PC-9 (cell line): Measurements from ENCODE around the gene SNPH. TPM values are rescaled to one million over a fixed set of nuclear protein-coding genes. Genes with fewer than 3 reads are reported as not detected.

Source experiments
- BruUV-seq: library from RNA; stranded (reverse); fragments of 400-500 nt; replicated peaks from 2 replicates; lab custom pipeline; 2021; lab: Mats Ljungman, UMichigan
- CTCF ChIA-PET: fragments of 300-600 bp; sonication (Branson Sonifier 250); formaldehyde crosslinking; loops from one replicate; lab custom pipeline; 2022; ENCODE audit warnings: antibody characterized with exemption; lab: Charles Lee
- POLR2A ChIA-PET: fragments of 300-600 bp; sonication (Branson Sonifier 250); formaldehyde crosslinking; loops from one replicate; lab custom pipeline; 2022; ENCODE audit warnings: antibody characterized with exemption; ENCODE audit not compliant: unreplicated experiment; lab: Charles Lee
- DNase-seq, 2 experiments: peaks; one replicate each; pipeline versions ENCODE4 v3.0.0 to v3.0.0-alpha.2; 2015 to 2022; ENCODE audit warnings: mixed read lengths in 1 of 2
- H2AFZ ChIP-seq: fragments of 200-600 bp; sonication (generic); 2 replicates; pipeline ENCODE4 v1.8.1; 2017; ENCODE audit warnings: antibody characterized with exemption
- H3F3A ChIP-seq: fragments of 200-600 bp; sonication (generic); 2 replicates; pipeline ENCODE4 v1.8.1; 2017; ENCODE audit warnings: antibody characterized with exemption, mild to moderate bottlenecking, low read depth; ENCODE audit not compliant: insufficient read depth
- H3K27ac ChIP-seq: fragments of 200-600 bp; sonication (generic); 2 replicates; pipeline ENCODE4 v1.6.1; 2016; ENCODE audit warnings: mixed run types
- H3K27me3 ChIP-seq: fragments of 200-600 bp; sonication (generic); 2 replicates; pipeline ENCODE4 v1.6.1; 2016; ENCODE audit warnings: low read depth, mixed run types; ENCODE audit not compliant: insufficient read depth
- H3K36me3 ChIP-seq: fragments of 200-600 bp; sonication (generic); 2 replicates; pipeline ENCODE4 v1.6.1; 2016; ENCODE audit warnings: low read depth, mixed run types
- H3K4me1 ChIP-seq: fragments of 200-600 bp; sonication (generic); replicated peaks from 2 replicates; pipeline ENCODE4 v1.6.1; 2016; ENCODE audit warnings: mixed run types; ENCODE audit not compliant: insufficient read depth
- H3K4me2 ChIP-seq: fragments of 200-600 bp; sonication (generic); 2 replicates; pipeline ENCODE4 v1.6.1; 2017; ENCODE audit warnings: mixed run types
- H3K4me3 ChIP-seq: fragments of 200-600 bp; sonication (generic); 2 replicates; pipeline ENCODE4 v1.6.1; 2016; ENCODE audit warnings: mixed run types
- H3K79me2 ChIP-seq: fragments of 200-600 bp; sonication (generic); 2 replicates; pipeline ENCODE4 v1.6.1; 2017; ENCODE audit warnings: low read depth, mixed run types
- H3K9me2 ChIP-seq: fragments of 200-600 bp; sonication (generic); 2 replicates; pipeline ENCODE4 v1.8.1; 2017; ENCODE audit warnings: mild to moderate bottlenecking; ENCODE audit not compliant: insufficient read depth
- H3K9me3 ChIP-seq: fragments of 200-600 bp; sonication (generic); 2 replicates; pipeline ENCODE4 v1.8.1; 2016; ENCODE audit warnings: low read depth; ENCODE audit not compliant: insufficient read depth
- H4K20me1 ChIP-seq: fragments of 200-600 bp; sonication (generic); 2 replicates; pipeline ENCODE4 v1.8.1; 2017; ENCODE audit not compliant: insufficient read depth
- EZH2 ChIP-seq: fragments of 200-600 bp; sonication (generic); IDR thresholded peaks from 2 replicates; pipeline ENCODE4 v1.8.0; 2017; ENCODE audit warnings: antibody characterized with exemption, low read depth
- intact Hi-C: fragments of 100-400 bp; cut with micrococcal nuclease; formaldehyde crosslinking; loops from one replicate; pipeline ENCODE4 v1.10.0; 2022; ENCODE audit not compliant: unreplicated experiment
- total RNA-seq: library from RNA; stranded (reverse); gene quantifications from 2 replicates; pipeline ENCODE4 v1.2.3, GENCODE V29; 2021
- TF ChIP-seq, protein P1 (sequence below): fragments of 200-600 bp; sonication (generic); conservative IDR thresholded peaks from 2 replicates; pipeline ENCODE4 v1.6.1; 2017; ENCODE audit warnings: mixed run types, antibody characterized with exemption, mild to moderate bottlenecking, moderate library complexity

Gene SNPH
- total RNA-seq, 1 experiment from 2014 or later, result 3.4 TPM

GRCh38 chr20:1306316-1307135 is 40.4 kb downstream of the SNPH start:
- H3F3A ChIP-seq, result no peaks in the 10 kb centered on the region
- intact Hi-C loops, result no loop called here
- no peak overlapping the region for H3K4me2 ChIP-seq
- TF ChIP-seq, protein P1, sequence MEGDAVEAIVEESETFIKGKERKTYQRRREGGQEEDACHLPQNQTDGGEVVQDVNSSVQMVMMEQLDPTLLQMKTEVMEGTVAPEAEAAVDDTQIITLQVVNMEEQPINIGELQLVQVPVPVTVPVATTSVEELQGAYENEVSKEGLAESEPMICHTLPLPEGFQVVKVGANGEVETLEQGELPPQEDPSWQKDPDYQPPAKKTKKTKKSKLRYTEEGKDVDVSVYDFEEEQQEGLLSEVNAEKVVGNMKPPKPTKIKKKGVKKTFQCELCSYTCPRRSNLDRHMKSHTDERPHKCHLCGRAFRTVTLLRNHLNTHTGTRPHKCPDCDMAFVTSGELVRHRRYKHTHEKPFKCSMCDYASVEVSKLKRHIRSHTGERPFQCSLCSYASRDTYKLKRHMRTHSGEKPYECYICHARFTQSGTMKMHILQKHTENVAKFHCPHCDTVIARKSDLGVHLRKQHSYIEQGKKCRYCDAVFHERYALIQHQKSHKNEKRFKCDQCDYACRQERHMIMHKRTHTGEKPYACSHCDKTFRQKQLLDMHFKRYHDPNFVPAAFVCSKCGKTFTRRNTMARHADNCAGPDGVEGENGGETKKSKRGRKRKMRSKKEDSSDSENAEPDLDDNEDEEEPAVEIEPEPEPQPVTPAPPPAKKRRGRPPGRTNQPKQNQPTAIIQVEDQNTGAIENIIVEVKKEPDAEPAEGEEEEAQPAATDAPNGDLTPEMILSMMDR, result no peak
- no peak for TF ChIP-seq EZH2
- H3K36me3 ChIP-seq, result no peaks in the 10 kb centered on the region
- CTCF ChIA-PET, result no interaction called here
- H3K27me3 ChIP-seq, result no peaks in the 10 kb centered on the region
- H3K9me2 ChIP-seq, result no peaks in the 10 kb centered on the region
- no peaks in the 10 kb centered on the region for H3K9me3 ChIP-seq
- H3K4me1 ChIP-seq, result no peaks in the 10 kb centered on the region
- no peak overlapping the region for H3K4me3 ChIP-seq
- BruUV-seq, result no TSS peak
- H3K79me2 ChIP-seq, result no peaks in the 10 kb centered on the region
- no peaks in the 10 kb centered on the region for H4K20me1 ChIP-seq
- no peak overlapping the region for H3K27ac ChIP-seq
- no peak overlapping the region for H2AFZ ChIP-seq
- DNase-seq, result no peak
- POLR2A ChIA-PET, result no interaction called here

- Histone ChIP-seq H3K4me2 (no peak overlapping the region), H2AFZ (no peak overlapping the region), H3K4me3 (no peak overlapping the region), H3K79me2 (no peaks in the 10 kb centered on the region), H3K9me3 (no peaks in the 10 kb centered on the region), H3K36me3 (no peaks in the 10 kb centered on the region), H4K20me1 (no peaks in the 10 kb centered on the region), H3K27ac (no peak overlapping the region), H3K4me1 (no peaks in the 10 kb centered on the region), H3K27me3 (no peaks in the 10 kb centered on the region), H3K9me2 (no peaks in the 10 kb centered on the region), H3F3A (no peaks in the 10 kb centered on the region)
- CTCF ChIA-PET, result no interaction called here
- TF ChIP-seq, protein P1, result no peak
- TF ChIP-seq EZH2, result no peak
- POLR2A ChIA-PET, result no interaction called here
- no peak for DNase-seq
- BruUV-seq, result no TSS peak
- intact Hi-C loops, result no loop called here
Measured at GRCh38 chr20:1307171-1307570, 41.1 kb downstream of the SNPH start.

GRCh38 chr20:1307571-1307971 is 41.5 kb downstream of the SNPH start:
- intact Hi-C loops, result no loop called here
- DNase-seq, result no peak
- ChIA-PET CTCF (no interaction called here), POLR2A (no interaction called here)
- Histone ChIP-seq H3K27me3 (no peaks in the 10 kb centered on the region), H3K27ac (no peak overlapping the region), H3K4me3 (no peak overlapping the region), H3F3A (no peaks in the 10 kb centered on the region), H4K20me1 (no peaks in the 10 kb centered on the region), H3K9me2 (no peaks in the 10 kb centered on the region), H3K9me3 (no peaks in the 10 kb centered on the region), H2AFZ (no peak overlapping the region), H3K79me2 (no peaks in the 10 kb centered on the region), H3K36me3 (no peaks in the 10 kb centered on the region), H3K4me2 (no peak overlapping the region), H3K4me1 (no peaks in the 10 kb centered on the region)
- no TSS peak for BruUV-seq
- TF ChIP-seq, protein P1, result no peak
- TF ChIP-seq EZH2, result no peak
